MCF 10A (cell line): Measurements from ENCODE around the gene NFATC4. TPM values are rescaled to one million over a fixed set of nuclear protein-coding genes. Genes with fewer than 3 reads are reported as not detected.

Source experiments
- BruUV-seq: library from RNA; stranded (reverse); fragments of 400-500 nt; replicated peaks from 2 replicates; lab custom pipeline; 2021; lab: Mats Ljungman, UMichigan
- CTCF ChIA-PET: fragments of 300-600 bp; sonication (Branson Sonifier 250); formaldehyde crosslinking; extraction: SDS; loops from one replicate; lab custom pipeline; 2021; ENCODE audit warnings: antibody characterized with exemption, inconsistent platforms; lab: Yijun Ruan, JAX
- POLR2A ChIA-PET: fragments of 300-600, 350-650 bp; sonication (Branson Sonifier 250); formaldehyde crosslinking; extraction: SDS; loops from one replicate; lab custom pipeline; 2020; ENCODE audit warnings: antibody characterized with exemption, inconsistent platforms; lab: Yijun Ruan, JAX
- DNase-seq: peaks from one replicate; pipeline ENCODE4 v3.0.0-alpha.2; 2018; ENCODE audit not compliant: unreplicated experiment
- H3K27ac Mint-ChIP-seq: one replicate; pipeline ENCODE4 v1.8.0; 2022; ENCODE audit warnings: mild to moderate bottlenecking, low read depth, mixed read lengths; ENCODE audit not compliant: unreplicated experiment
- H3K27me3 Mint-ChIP-seq: one replicate; pipeline ENCODE4 v1.8.0; 2022; ENCODE audit warnings: mixed read lengths; ENCODE audit not compliant: insufficient read depth, unreplicated experiment
- H3K36me3 Mint-ChIP-seq: one replicate; pipeline ENCODE4 v1.8.0; 2022; ENCODE audit warnings: mild to moderate bottlenecking, moderate library complexity, mixed read lengths; ENCODE audit not compliant: insufficient read depth, unreplicated experiment
- H3K4me1 Mint-ChIP-seq: one replicate; pipeline ENCODE4 v1.8.0; 2022; ENCODE audit warnings: mixed read lengths; ENCODE audit not compliant: insufficient read depth, unreplicated experiment
- H3K4me3 Mint-ChIP-seq: one replicate; pipeline ENCODE4 v1.8.0; 2022; ENCODE audit warnings: mild to moderate bottlenecking, moderate library complexity, mixed read lengths; ENCODE audit not compliant: unreplicated experiment
- H3K9me3 Mint-ChIP-seq: one replicate; pipeline ENCODE4 v1.8.0; 2022; ENCODE audit warnings: mixed read lengths; ENCODE audit not compliant: unreplicated experiment
- intact Hi-C: fragments of 100-400 bp; cut with micrococcal nuclease; formaldehyde crosslinking; loops from 2 replicates; pipeline ENCODE4 v1.14.1; 2022
- total RNA-seq: library from RNA; stranded (reverse); gene quantifications from 2 replicates; pipeline ENCODE4 v1.2.3, GENCODE V29; 2022
- TF ChIP-seq, protein P1 (sequence below): fragments of 200-600 bp; IDR thresholded peaks from one replicate; pipeline ENCODE4 v1.8.0; 2022; ENCODE audit warnings: antibody characterized with exemption, mild to moderate bottlenecking; ENCODE audit not compliant: unreplicated experiment

NFATC4 gene
- total RNA-seq, 1 experiment from 2014 or later: 0.23 TPM

DNA sequence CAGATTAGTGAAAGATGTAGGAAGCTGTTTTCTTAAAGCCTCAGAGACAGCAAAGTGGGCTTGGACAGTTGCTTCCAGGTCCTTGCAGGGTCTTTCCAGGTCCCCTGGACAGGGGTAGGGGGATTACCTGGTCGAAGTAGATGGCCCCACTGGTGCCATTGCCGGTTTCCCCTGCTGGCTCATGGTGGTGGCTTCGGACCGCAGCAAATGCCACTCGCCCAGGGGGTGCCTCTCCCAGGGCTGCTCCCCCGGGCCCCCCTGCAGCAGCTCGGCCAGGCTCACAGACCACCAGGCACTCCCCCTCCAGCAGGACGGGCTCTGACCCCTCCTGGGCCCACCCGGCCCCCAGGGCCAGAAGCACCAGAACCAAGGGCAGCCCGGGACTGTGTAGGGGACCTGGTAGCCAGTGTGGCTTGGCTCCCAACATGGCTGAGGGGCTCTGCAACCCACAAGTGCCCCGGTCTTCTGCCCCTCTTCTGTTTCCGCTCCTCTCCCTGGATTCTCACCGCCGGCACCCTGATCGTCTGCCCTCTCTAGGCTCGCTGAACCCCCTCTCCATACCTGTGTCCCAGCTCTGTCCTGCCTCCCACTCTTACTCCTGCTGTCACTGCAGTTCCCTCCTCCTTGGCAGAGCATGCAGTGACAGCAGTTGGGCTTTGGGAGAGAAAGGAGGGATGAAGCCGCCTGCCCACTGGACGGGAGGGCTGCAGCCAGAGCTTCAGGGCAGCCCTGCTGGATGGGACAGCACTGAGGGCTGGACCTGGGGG lies 60.8 kb downstream of the NFATC4 start:
- CTCF ChIA-PET: interaction anchor here (0.6 to 12.0 kb wide), 8 partner anchors 8 to 952 kb away, joined by 3 to 626 read pairs (median 4); partner anchors contain the start of genes ADCY4, CIDEB, LTB4R and LTB4R2
- Mint-ChIP-seq H3K9me3 (no peaks in the 10 kb centered on the region), H3K27ac (peak overlapping the region; percentile 91), H3K4me3 (peak overlapping the region; percentile 80), H3K36me3 (peaks cover 25% of the 10 kb centered on the region), H3K27me3 (no peaks in the 10 kb centered on the region), H3K4me1 (peaks cover 42% of the 10 kb centered on the region)
- intact Hi-C loops: no loop called here
- no peak for DNase-seq
- TF ChIP-seq, protein P1, sequence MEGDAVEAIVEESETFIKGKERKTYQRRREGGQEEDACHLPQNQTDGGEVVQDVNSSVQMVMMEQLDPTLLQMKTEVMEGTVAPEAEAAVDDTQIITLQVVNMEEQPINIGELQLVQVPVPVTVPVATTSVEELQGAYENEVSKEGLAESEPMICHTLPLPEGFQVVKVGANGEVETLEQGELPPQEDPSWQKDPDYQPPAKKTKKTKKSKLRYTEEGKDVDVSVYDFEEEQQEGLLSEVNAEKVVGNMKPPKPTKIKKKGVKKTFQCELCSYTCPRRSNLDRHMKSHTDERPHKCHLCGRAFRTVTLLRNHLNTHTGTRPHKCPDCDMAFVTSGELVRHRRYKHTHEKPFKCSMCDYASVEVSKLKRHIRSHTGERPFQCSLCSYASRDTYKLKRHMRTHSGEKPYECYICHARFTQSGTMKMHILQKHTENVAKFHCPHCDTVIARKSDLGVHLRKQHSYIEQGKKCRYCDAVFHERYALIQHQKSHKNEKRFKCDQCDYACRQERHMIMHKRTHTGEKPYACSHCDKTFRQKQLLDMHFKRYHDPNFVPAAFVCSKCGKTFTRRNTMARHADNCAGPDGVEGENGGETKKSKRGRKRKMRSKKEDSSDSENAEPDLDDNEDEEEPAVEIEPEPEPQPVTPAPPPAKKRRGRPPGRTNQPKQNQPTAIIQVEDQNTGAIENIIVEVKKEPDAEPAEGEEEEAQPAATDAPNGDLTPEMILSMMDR: no peak
- POLR2A ChIA-PET: interaction anchor here (0.7 to 4.1 kb wide), 4 partner anchors 32 to 119 kb away, joined by 6 to 39 read pairs (median 21); partner anchors contain the start of genes CIDEB, LTB4R and LTB4R2
- BruUV-seq: no TSS peak

Other genes starting within 250 kb of the NFATC4 start
- 0.47 TPM in 1 of 2 replicates, not detected in the other for gene FITM1, start 237.5 kb upstream of the NFATC4 start, total RNA-seq
- gene PSME1, start 232.0 kb upstream of the NFATC4 start, total RNA-seq: 126 and 135 TPM in 2 replicates
- gene EMC9, start 226.6 kb upstream of the NFATC4 start, total RNA-seq: 49.2 and 49.9 TPM in 2 replicates
- gene PSME2, start 221.6 kb upstream of the NFATC4 start, total RNA-seq: 134 and 135 TPM in 2 replicates
- 62.2 and 67.4 TPM in 2 replicates for gene RNF31, start 220.7 kb upstream of the NFATC4 start, total RNA-seq
- gene IRF9, start 206.9 kb upstream of the NFATC4 start, total RNA-seq: 13.6 and 23.8 TPM in 2 replicates
- gene REC8, start 196.1 kb upstream of the NFATC4 start, total RNA-seq: 6.1 and 12.1 TPM in 2 replicates
- 57.2 and 100 TPM in 2 replicates for gene IPO4, start 179.4 kb upstream of the NFATC4 start, total RNA-seq
- gene TM9SF1, start 172.7 kb upstream of the NFATC4 start, total RNA-seq: 67.8 and 103 TPM in 2 replicates
- gene TSSK4, start 162.5 kb upstream of the NFATC4 start, total RNA-seq: 0.68 and 1.2 TPM in 2 replicates
- 88.6 and 99.0 TPM in 2 replicates for gene CHMP4A, start 154.7 kb upstream of the NFATC4 start, total RNA-seq
- 11.0 and 20.2 TPM in 2 replicates for gene MDP1, start 152.1 kb upstream of the NFATC4 start, total RNA-seq
- 233 and 243 TPM in 2 replicates for gene NEDD8, start 135.8 kb upstream of the NFATC4 start, total RNA-seq
- 77.3 and 79.9 TPM in 2 replicates for gene GMPR2, start 135.3 kb upstream of the NFATC4 start, total RNA-seq
- gene TINF2, start 125.6 kb upstream of the NFATC4 start, total RNA-seq: 47.3 and 47.6 TPM in 2 replicates
- 16.9 and 26.2 TPM in 2 replicates for gene TGM1, start 105.0 kb upstream of the NFATC4 start, total RNA-seq
- 51.7 and 75.0 TPM in 2 replicates for gene RABGGTA, start 96.6 kb upstream of the NFATC4 start, total RNA-seq
- 29.2 and 29.7 TPM in 2 replicates for gene DHRS1, start 68.4 kb upstream of the NFATC4 start, total RNA-seq
- 29.8 and 31.9 TPM in 2 replicates for gene NOP9, start 68.3 kb upstream of the NFATC4 start, total RNA-seq
- 0.52 and 1.3 TPM in 2 replicates for gene CIDEB, start 60.2 kb upstream of the NFATC4 start, total RNA-seq
- 21.7 and 23.8 TPM in 2 replicates for gene LTB4R2, start 58.0 kb upstream of the NFATC4 start, total RNA-seq
- 15.8 and 19.9 TPM in 2 replicates for gene LTB4R, start 56.7 kb upstream of the NFATC4 start, total RNA-seq
- gene ADCY4, start 33.1 kb upstream of the NFATC4 start, total RNA-seq: not detected in 2 replicates
- gene RIPK3, start 28.2 kb upstream of the NFATC4 start, total RNA-seq: not detected in 2 replicates
- not detected in 2 replicates for gene NYNRIN, start 30.8 kb downstream of the NFATC4 start, total RNA-seq
- gene CBLN3, start 61.5 kb downstream of the NFATC4 start, total RNA-seq: 2.4 TPM in 2 replicates
- 63.0 TPM in 2 replicates for gene KHNYN, start 61.8 kb downstream of the NFATC4 start, total RNA-seq
- gene SDR39U1, start 74.6 kb downstream of the NFATC4 start, total RNA-seq: 53.2 and 58.7 TPM in 2 replicates
- gene CMA1, start 140.1 kb downstream of the NFATC4 start, total RNA-seq: not detected in 2 replicates
- not detected in 2 replicates for gene CTSG, start 208.1 kb downstream of the NFATC4 start, total RNA-seq
- gene GZMH, start 241.5 kb downstream of the NFATC4 start, total RNA-seq: not detected in 2 replicates